Left lobe of liver (tissue), 2 donors: ENCODE data around the gene POLR3F. TPM values are rescaled to one million over a fixed set of nuclear protein-coding genes. Genes with fewer than 3 reads are reported as not detected.
"Not testable (repeated sequence)": the region's sequence is repeated elsewhere in the genome, so short reads cannot be mapped to it uniquely, and the experiment has no call there.

Experiments used
- ATAC-seq: fragments of 200-7000 bp; cut with Tn5 transposase; one replicate; pipeline ENCODE4 v1.9.1; 2020; ENCODE audit warnings: mild to moderate bottlenecking, moderate library complexity
- DNase-seq: peaks from one replicate; pipeline ENCODE4 v3.0.0-alpha.2; 2020; ENCODE audit warnings: low spot score
- total RNA-seq: library from RNA; stranded (reverse); gene quantifications from one replicate; pipeline ENCODE4 v1.2.1, GENCODE V29; 2021
- donor health status: DM: no; HTN: no; CAD: no; lungs with moderate emphysema.
- donor health status: DM: no; HTN: yes; CAD: no.

POLR3F gene
- total RNA-seq, 1 donor from 2014 or later = 3.1 TPM

DNA sequence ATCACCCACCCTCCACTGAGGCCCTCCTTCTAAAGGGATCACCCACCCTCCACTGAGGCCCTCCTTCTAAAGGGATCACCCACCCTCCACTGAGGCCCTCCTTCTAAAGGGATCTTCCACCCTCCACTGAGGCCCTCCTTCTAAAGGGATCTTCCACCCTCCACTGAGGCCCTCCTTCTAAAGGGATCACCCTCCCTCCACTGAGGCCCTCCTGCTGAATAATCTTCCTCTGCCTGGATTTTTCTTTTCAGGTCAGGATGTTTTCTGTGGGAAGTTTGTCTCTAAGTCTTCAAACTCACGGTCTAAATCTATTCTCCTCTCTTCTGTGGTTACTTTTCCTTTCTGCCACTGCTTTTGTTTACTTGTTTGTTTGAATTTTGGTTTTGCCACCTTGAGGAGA lies 34.5 kb downstream of the POLR3F start:
- not testable (repeated sequence) for DNase-seq, ATAC-seq

DNA sequence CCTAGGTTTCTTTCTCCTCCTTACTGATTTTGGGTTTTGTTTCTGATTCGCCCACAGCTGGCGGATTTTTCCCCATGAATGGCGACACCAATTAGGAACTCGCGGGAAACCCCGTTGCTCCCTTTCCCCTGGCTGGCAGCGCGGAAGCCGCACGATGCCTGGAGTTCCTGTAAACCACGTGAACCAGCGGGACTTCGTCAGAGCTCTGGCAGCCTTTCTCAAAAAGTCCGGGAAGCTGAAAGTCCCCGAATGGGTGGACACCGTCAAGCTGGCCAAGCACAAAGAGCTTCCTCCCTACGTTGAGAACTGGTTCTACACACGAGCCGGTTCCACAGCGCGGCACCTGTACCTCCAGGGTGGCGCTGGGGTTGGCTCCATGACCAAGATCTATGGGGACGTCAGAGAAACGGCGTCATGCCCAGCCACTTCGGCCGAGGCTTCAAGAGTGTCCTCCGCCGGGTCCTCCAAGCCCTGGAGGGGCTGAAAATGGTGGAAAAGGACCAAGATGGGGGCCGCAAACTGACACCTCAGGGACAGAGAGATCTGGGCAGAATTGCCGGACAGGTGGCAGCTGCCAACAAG lies 37.4 kb downstream of the POLR3F start:
- ATAC-seq = peak; percentile 21
- peak; percentile 75 for DNase-seq

DNA sequence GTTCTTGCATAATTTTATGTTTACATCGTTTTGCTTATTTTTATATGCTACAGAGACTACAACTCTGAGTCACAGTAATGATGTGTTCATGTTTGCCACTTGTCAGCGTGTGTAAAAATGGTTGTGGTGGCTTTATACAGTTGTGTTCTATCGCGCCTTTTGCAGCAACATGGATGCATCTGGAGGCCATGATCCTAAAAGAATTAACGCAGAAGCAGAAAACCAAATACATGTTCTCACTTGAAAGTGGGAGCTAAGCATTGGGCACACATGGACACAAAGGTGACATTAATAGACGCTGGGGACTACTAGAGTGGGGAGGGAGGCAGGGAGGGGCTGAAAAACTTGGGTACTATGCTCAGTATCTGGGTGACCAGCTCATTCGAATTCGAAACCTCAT lies 39.6 kb downstream of the POLR3F start:
- DNase-seq (no peak), ATAC-seq (no peak)

DNA sequence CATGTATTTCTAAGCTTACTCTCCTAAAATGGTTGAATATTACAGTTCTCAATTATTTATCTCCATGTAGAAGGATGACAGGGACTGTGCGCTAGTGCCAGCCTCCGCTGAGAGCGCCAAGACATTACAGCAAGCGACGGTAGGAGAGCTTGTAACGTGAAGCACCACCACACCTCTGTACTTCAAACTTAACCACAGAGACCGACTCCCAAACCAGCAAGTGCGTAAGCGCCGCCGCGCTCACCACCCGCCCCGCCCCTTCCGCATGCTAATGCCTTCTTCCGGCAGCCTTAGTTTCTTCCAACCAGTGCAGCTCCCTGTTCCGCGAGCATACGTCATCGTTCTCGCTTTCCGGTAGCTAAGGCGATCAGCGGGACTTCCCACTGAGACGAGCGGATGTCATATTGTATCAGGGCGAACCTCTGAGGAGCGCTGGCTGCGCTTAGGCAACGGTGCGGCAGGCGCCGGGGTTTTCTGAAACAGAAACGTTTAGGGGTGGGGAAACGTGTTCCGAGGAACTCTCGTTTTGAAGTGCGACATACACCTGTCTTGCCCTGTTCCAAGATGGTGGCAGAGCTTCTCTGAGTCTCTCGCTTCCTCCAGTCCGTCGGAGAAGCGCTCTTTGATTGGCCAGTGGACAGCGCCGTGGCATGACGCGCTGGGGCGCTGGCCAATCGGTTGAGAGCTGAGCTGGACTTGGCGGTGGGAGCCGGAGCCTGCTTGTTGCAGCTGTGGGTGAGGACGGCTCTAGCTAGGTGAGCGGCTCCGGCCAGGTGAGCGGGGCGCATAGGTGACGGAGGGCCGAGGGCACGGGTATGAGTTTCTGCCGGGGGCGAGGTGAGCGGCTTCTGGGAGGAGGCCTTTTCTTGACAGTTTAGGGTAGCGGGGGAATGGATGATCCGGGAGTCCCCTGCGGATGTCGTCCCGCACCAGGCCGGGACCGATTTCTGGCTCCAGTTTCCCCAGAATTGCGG lies 40.3 kb downstream of the POLR3F start, which contains the start of gene SEC23B:
Gene SEC23B (plus strand): TSS at position 723 of the 974 bp plus-strand sequence. CDS start 2,896 bp downstream, outside the sequence.
- DNase-seq = peak; percentile 97
- peak; percentile 95 for ATAC-seq

DNA sequence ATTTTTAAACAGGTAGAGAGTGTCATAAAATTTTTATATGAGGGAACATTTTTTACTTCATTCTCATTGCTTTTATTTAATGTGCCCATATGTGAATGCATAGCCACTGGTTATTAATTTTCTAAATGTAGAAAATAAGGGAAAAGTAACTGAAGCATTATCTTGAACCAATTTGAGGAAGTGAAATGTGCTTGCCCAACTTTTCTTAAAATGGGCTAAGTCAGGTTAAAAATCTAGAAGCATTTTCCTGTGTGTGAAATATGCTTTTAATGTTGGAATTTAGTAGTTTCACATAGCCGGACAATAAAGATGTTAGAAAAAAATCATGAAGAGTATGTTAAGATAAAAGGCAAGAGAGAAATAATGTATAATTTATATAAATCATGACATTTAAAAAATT lies 44.4 kb downstream of the POLR3F start:
- DNase-seq (no peak), ATAC-seq (no peak)

DNA sequence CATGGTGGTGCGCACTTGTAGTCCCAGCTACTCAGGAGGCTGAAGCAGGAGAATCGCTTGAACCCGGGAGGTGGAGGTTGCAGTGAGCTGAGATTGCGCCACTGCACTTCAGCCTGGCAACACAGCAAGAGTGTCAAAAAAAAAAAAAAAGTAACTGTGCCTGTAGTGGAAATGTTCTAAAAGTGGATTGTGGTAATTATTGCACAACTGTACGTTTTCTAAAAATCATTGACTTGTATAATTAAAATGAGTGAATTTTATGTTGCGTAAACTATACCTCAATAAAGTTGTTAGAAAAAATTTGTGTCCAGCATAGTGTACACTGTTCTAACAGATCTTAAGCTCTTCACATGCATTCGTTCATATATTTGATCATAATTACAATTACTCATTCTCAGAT lies 46.0 kb downstream of the POLR3F start:
- no peak for ATAC-seq
- DNase-seq = no peak

DNA sequence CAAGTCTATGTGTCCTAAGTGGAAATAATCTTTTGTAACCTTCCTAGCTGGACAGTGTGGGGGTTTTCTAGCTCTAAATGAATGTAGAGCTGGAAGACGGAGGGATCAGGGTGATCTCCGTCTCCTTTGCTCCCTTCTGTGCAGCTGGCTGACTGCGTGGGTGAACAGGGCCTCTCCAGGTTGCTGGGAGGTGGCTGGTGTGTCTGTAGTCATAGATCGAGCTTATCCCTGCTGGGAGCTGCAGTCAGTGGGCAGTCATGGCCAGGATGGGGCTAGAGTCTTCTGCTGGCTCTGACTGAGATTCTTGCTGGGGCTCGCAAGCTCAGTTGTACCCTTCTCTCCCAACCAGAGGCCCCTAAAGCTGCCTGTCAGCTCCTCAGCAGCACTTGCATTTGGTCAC lies 46.9 kb downstream of the POLR3F start:
- no peak for DNase-seq
- no peak for ATAC-seq

DNA sequence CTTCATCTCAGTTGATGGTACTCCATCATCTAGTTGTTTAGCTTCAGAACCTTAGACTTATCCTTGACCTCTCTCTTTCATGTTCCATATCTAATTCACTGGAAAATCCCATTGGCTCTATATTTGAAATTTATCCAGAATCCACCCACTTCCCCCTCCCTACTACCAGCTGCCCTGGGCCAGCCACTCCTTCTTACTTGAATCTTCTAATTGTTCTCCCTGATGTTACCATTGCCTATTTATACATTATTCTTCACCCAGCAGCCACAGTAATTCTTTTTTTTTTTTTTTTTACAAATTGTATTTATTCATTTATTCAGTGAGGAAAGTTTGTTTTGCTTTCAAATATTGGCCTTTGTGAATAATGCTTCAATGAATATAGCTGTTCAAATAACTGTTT lies 48.8 kb downstream of the POLR3F start:
- ATAC-seq (no peak), DNase-seq (no peak)

DNA sequence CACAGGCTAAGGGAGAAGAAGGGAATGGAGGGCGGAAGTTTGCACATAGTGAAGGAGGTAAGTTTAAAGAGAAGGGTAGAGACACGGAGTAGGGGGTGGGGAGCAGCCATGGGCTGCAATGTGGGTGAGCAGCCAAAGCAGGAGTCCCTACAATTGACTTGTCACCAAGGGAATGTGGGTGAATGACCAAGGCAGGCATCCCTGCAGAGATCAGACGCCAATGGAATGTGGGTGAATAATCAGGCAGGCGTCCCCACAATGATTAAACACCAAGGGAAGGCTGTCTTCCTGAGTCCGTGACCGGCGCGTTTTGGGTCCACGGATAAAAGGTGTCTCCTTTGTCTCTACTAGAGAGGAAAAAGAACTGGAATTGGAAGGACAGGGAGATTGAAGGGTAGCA lies 54.9 kb downstream of the POLR3F start:
- DNase-seq, ATAC-seq: not testable (repeated sequence)

DNA sequence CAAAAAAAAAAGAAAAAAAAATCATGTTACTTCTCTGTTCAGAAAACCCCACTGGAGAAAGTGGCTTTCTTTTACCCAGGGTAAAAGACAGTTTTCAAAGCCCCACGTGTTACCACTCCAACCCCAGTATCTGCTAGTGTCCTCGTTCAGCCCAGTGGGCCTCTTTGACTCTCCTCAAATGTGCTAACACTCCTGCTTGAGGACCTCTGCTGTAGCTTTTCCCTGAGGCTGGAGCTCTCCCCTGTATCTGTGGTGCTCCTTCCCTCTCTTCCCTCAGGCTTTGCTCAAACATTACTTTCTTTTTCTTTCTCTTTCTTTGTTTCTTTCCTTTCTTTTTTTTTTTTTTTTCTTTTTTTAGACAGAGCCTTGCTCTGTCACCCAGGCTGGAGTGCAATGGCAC lies 55.9 kb downstream of the POLR3F start:
- no peak for ATAC-seq
- DNase-seq = no peak

DNA sequence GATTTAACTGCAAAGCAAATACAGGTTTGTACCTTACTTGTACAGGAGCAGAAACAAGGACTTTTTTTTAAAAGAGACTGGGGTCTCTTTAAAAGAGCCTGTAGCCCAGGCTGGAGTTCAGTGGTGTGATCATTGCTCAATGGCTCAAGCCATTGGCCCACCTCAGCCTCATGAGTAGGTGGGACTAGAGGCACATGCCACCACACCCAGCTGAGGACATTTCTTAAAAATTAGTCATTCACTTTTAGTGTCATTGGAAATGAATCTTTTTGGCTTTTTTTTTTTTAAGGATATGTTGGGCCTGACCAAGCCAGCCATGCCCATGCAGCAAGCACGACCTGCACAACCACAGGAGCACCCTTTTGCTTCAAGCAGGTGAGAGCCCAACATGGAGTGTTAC lies 57.5 kb downstream of the POLR3F start:
- ATAC-seq (no peak), DNase-seq (no peak)

DNA sequence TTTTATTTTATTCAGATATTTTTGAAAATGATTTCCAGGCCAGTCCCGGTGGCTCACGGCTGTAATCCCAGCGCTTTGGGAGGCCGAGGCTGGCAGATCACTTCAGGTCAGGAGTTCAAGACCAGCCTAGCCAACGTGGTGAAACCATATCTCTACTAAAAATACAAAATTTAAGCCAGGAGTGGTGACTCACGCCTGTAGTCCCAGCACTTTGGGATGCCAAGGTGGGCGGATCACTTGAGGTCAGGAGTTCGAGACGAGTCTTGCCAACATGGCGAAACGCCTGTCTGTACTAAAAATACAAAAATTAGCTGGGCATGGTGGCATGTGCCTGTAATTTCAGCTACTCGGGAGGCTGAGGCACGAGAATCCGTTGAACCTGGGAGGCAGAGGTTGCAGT lies 59.6 kb downstream of the POLR3F start:
- not testable (repeated sequence) for DNase-seq, ATAC-seq

DNA sequence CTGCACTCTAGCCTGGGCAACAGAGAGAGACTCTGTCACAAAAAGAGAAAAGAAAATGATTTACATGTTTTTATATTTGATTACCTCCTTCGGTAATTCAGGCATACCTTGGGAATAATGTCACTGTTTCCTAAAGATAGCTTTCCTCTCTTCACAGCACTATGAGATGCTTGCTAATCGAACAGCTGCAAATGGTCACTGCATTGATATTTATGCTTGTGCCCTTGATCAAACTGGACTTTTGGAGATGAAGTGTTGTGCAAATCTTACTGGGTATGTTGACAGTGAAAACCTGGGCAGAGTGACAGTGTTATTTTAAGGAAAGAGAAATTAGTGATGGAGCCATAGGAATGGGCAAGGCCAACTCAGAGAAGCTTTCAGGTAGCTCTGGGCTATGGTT lies 60.1 kb downstream of the POLR3F start:
- ATAC-seq = no peak
- DNase-seq = no peak

DNA sequence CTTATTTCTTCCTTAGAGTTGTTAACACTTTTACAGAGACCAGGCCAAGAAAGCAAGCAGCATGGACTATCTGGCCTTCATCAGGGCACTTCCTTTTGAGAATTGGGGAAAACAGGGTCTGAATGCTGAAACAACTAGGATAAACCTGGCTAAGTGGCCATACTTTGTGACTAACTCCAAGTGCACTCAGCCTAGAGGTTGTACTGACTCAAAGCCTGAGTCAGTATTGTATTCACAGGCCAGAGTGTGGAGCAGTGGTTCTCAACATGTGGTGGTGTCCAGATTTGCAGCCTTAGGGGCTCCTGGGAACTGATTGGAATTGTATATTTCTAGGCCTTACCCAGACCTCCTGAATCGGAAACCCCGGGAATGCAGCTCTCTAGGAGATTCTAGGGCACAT lies 60.6 kb downstream of the POLR3F start:
- ATAC-seq (no peak), DNase-seq (no peak)

DNA sequence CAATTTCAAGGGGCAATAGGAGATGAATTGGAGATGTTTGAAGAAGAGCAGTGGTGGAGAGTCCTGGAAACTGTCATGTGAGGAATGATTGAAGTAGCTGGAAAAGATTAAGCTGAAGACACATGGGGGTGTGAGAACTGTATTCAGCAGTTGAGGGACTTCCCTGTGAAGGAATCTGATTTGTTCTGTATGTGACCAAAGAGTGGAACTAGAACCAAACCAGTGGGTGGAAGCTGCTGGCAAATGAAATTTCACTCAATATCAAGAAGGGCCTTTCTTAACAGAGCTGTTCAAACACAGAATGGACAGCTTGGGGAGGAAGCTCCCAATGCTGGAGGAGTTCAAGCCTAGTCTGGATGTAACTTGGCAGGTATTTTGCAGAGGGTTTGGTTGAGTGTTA lies 61.9 kb downstream of the POLR3F start:
- ATAC-seq (no peak), DNase-seq (no peak)

DNA sequence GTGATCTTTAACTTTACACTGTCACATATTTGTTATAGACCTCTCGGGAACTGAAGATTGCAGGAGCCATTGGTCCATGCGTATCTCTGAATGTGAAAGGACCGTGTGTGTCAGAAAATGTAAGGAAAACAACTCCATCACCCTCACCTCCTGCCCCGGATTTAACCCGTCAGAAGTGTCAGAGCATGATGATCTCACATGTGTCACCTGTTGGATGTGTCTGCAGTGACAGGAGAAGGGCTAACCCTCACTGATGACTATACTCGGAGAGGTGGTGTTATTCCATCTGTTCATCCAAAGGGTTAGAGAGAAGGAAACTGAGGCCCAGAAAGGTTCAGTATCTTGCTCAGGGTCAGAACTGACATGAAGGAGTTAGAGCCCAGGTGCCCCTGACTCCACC lies 65.4 kb downstream of the POLR3F start:
- no peak for DNase-seq
- no peak for ATAC-seq

DNA sequence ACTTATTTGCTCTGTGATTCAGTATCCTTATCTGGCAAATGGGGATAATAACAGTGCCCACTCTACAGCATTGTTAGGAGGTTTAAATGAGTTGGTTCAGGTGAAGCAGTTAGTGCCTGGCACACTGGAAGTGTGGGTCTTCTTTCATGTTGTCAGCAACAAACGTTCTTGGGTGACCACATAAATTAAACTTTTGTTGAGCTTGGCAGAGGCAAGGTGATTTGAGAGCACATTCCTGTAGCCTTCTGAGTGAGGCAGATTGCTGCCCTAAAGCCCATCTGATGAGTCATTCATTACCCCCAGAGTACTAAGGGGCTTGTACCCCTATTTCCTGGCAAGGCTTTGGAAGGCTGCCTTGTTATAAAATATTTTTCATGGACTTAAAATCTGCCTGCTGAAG lies 66.3 kb downstream of the POLR3F start:
- DNase-seq (no peak), ATAC-seq (no peak)

DNA sequence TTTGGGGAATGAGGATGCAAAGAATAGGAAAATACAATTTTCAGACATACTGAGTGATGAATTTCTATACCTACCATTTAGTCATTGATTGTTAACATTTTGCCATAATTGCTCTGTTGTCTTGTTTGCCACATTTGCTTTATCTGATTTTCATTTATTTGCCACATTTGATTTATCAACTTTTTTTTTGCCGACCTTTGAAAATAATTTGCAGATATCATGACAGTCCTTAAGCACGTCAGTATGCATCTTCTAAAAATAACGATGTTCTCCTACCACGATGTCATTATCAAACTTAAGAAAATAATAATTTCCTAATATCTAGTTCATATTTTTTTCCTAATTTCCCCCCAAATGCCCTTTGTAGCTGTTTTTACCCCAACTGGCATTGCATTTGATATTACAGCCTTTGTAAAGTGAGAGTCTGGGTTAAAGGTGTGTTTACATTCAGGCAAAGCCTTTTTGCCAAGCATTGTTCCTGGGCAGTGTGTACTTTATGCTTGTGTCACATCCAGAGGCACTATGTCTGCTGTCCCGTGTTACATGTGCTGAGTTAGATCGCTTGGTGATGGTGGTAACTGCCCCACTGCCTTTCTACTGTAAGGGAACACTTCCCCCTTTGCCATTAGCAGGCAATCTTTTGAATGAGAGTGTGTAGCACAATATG lies 66.9 kb downstream of the POLR3F start:
- peak; percentile 61 for DNase-seq
- peak; percentile 98 for ATAC-seq
